ENCODE results near the gene LARGE1.

LARGE1 gene

GRCh38 chr22:33715237-33715985 is 204.9 kb downstream of the LARGE1 start:
- DNase-seq: no peak

- no peak for DNase-seq
Observed at GRCh38 chr22:33710326-33710725, 209.9 kb downstream of the LARGE1 start.

GRCh38 chr22:33707581-33707980 is 212.7 kb downstream of the LARGE1 start:
- DNase-seq: no peak

GRCh38 chr22:33706100-33706499 is 214.2 kb downstream of the LARGE1 start:
- no peak for DNase-seq

GRCh38 chr22:33699176-33699575 is 221.1 kb downstream of the LARGE1 start:
- DNase-seq: peak; percentile 25

GRCh38 chr22:33697640-33698039 is 222.6 kb downstream of the LARGE1 start:
- no peak for DNase-seq

GRCh38 chr22:33691057-33691630 is 229.1 kb downstream of the LARGE1 start:
- DNase-seq: no peak

- no peak for DNase-seq
Observed at GRCh38 chr22:33688903-33689302, 231.4 kb downstream of the LARGE1 start.

- DNase-seq: no peak
Observed at GRCh38 chr22:33687464-33687863, 232.8 kb downstream of the LARGE1 start.

GRCh38 chr22:33684087-33684486 is 236.2 kb downstream of the LARGE1 start:
- no peak for DNase-seq

- DNase-seq: no peak
Observed at GRCh38 chr22:33682927-33683326, 237.3 kb downstream of the LARGE1 start.

- DNase-seq: no peak
Observed at GRCh38 chr22:33680632-33681031, 239.6 kb downstream of the LARGE1 start.

- no peak for DNase-seq
Observed at GRCh38 chr22:33678523-33678922, 241.8 kb downstream of the LARGE1 start.

GRCh38 chr22:33677536-33677935 is 242.7 kb downstream of the LARGE1 start:
- no peak for DNase-seq

- no peak for DNase-seq
Observed at GRCh38 chr22:33674357-33674756, 245.9 kb downstream of the LARGE1 start.

- no peak for DNase-seq
Observed at GRCh38 chr22:33669746-33670145, 250.5 kb downstream of the LARGE1 start.

GRCh38 chr22:33666961-33667619 is 253.2 kb downstream of the LARGE1 start:
- DNase-seq: no peak

GRCh38 chr22:33666279-33666960 is 253.9 kb downstream of the LARGE1 start:
- no peak for DNase-seq

- peak; percentile 68 for DNase-seq
Observed at GRCh38 chr22:33659448-33659847, 260.8 kb downstream of the LARGE1 start.

GRCh38 chr22:33658775-33659174 is 261.5 kb downstream of the LARGE1 start:
- peak; percentile 71 for DNase-seq

- no peak for DNase-seq
Observed at GRCh38 chr22:33657670-33658069, 262.6 kb downstream of the LARGE1 start.

- DNase-seq: no peak
Observed at GRCh38 chr22:33656808-33657628, 263.3 kb downstream of the LARGE1 start.
